NCI-H1417 (cell line): ENCODE data around the gene HOXB1.
"Not testable (repeated sequence)": the region's sequence is repeated elsewhere in the genome, so short reads cannot be mapped to it uniquely, and the experiment has no call there.

ENCODE experiments used
- DNase-seq, 3 experiments: peaks; one replicate each; lab custom pipeline; 2025; lab: John Stamatoyannopoulos, UW

The HOXB1 gene

GRCh38 chr17:48519427-48519826, 11.4 kb downstream of the HOXB1 start:
- DNase-seq: no peak

- no peak for DNase-seq
These were observed 13.3 kb downstream of the HOXB1 start for GRCh38 chr17:48517478-48517877.

- DNase-seq: peak in 2 of 3 experiments; percentile 19 to 48
These were observed 14.6 kb downstream of the HOXB1 start for GRCh38 chr17:48515925-48516900.

- DNase-seq: no peak
These were observed 16.3 kb downstream of the HOXB1 start for GRCh38 chr17:48514477-48514876.

- no peak for DNase-seq
These were observed 16.9 kb downstream of the HOXB1 start for GRCh38 chr17:48513666-48514455.

GRCh38 chr17:48513097-48513496, 17.7 kb downstream of the HOXB1 start:
- no peak for DNase-seq

- DNase-seq: peak in 1 of 3 experiments; percentile 89
These were observed 19.8 kb downstream of the HOXB1 start for GRCh38 chr17:48510761-48511604.

- no peak for DNase-seq
These were observed 20.4 kb downstream of the HOXB1 start for GRCh38 chr17:48510381-48510760.

- not testable (repeated sequence) for DNase-seq
These were observed 21.1 kb downstream of the HOXB1 start for GRCh38 chr17:48509708-48510107.

GRCh38 chr17:48506246-48506645, 24.6 kb downstream of the HOXB1 start:
- no peak for DNase-seq

- peak in 2 of 3 experiments; percentile 70 to 94 for DNase-seq
These were observed 25.0 kb downstream of the HOXB1 start for GRCh38 chr17:48505788-48506187.

- no peak for DNase-seq
These were observed 25.9 kb downstream of the HOXB1 start for GRCh38 chr17:48504953-48505352.

- peak; percentile 49 to 93 (median 79) for DNase-seq
These were observed 27.1 kb downstream of the HOXB1 start for GRCh38 chr17:48503747-48504146.

GRCh38 chr17:48502901-48503300, 27.9 kb downstream of the HOXB1 start:
- DNase-seq: no peak

- DNase-seq: no peak
These were observed 28.5 kb downstream of the HOXB1 start for GRCh38 chr17:48502312-48502711.

GRCh38 chr17:48500435-48501426, 30.1 kb downstream of the HOXB1 start:
- peak; percentile 21 to 76 (median 61) for DNase-seq

- DNase-seq: no peak
These were observed 30.9 kb downstream of the HOXB1 start for GRCh38 chr17:48499735-48500434.

- no peak for DNase-seq
These were observed 31.6 kb downstream of the HOXB1 start for GRCh38 chr17:48499248-48499647.

- peak; percentile 48 to 95 (median 85) for DNase-seq
These were observed 32.5 kb downstream of the HOXB1 start for GRCh38 chr17:48498164-48498850.
